ENCODE results near the gene PAFAH1B2. TPM values are rescaled to one million over a fixed set of nuclear protein-coding genes. Genes with fewer than 3 reads are reported as not detected.
"Not testable (repeated sequence)": the region's sequence is repeated elsewhere in the genome, so short reads cannot be mapped to it uniquely, and the experiment has no call there.

Gene PAFAH1B2
- total RNA-seq, 1 donor from 2014 or later, result 98.6 TPM

- Mint-ChIP-seq H3K9me3 (no peaks in the 10 kb centered on the region), H3K4me3 (no peak overlapping the region), H3K4me1 (peaks cover 2% of the 10 kb centered on the region), H3K27ac (no peak overlapping the region), H3K36me3 (no peaks in the 10 kb centered on the region), H3K27me3 (ENCODE audit: low read depth) (no peaks in the 10 kb centered on the region)
- no peak for TF ChIP-seq CTCF (IDR thresholded peaks at IDR 0.05; ENCODE audit: unreplicated experiment)
- no peak for DNase-seq (ENCODE audit: low spot score in 2 of 2, unreplicated experiment in 2 of 2)
Observed at GRCh38 chr11:117110294-117110950, 33.7 kb upstream of the PAFAH1B2 start.

- not testable (repeated sequence) for DNase-seq (ENCODE audit: low spot score in 2 of 2, unreplicated experiment in 2 of 2); H3K9me3 Mint-ChIP-seq; H3K27me3 Mint-ChIP-seq (ENCODE audit: low read depth); H3K27ac Mint-ChIP-seq; H3K4me3 Mint-ChIP-seq; H3K4me1 Mint-ChIP-seq; H3K36me3 Mint-ChIP-seq
Observed at GRCh38 chr11:117112497-117112896, 31.6 kb upstream of the PAFAH1B2 start.

GRCh38 chr11:117112939-117113338, 31.1 kb upstream of the PAFAH1B2 start:
- not testable (repeated sequence) for H3K36me3 Mint-ChIP-seq; H3K27me3 Mint-ChIP-seq (ENCODE audit: low read depth); DNase-seq (ENCODE audit: low spot score in 2 of 2, unreplicated experiment in 2 of 2); H3K9me3 Mint-ChIP-seq; H3K4me1 Mint-ChIP-seq; H3K4me3 Mint-ChIP-seq; H3K27ac Mint-ChIP-seq

GRCh38 chr11:117117681-117118080, 26.4 kb upstream of the PAFAH1B2 start:
- H3K9me3 Mint-ChIP-seq, result no peaks in the 10 kb centered on the region
- no peaks in the 10 kb centered on the region for H3K36me3 Mint-ChIP-seq
- peaks cover 3% of the 10 kb centered on the region for H3K27me3 Mint-ChIP-seq (ENCODE audit: low read depth)
- H3K4me1 Mint-ChIP-seq, result no peaks in the 10 kb centered on the region
- no peak for TF ChIP-seq CTCF (IDR thresholded peaks at IDR 0.05; ENCODE audit: unreplicated experiment)
- H3K4me3 Mint-ChIP-seq, result no peak overlapping the region
- no peak overlapping the region for H3K27ac Mint-ChIP-seq
- DNase-seq (ENCODE audit: low spot score in 2 of 2, unreplicated experiment in 2 of 2), result no peak

- H3K27me3 Mint-ChIP-seq (ENCODE audit: low read depth), result peaks cover 27% of the 10 kb centered on the region
- H3K36me3 Mint-ChIP-seq, result no peaks in the 10 kb centered on the region
- H3K4me1 Mint-ChIP-seq, result no peaks in the 10 kb centered on the region
- H3K9me3 Mint-ChIP-seq, result no peaks in the 10 kb centered on the region
- TF ChIP-seq CTCF (IDR thresholded peaks at IDR 0.05; ENCODE audit: unreplicated experiment), result no peak
- no peak for DNase-seq (ENCODE audit: low spot score in 2 of 2, unreplicated experiment in 2 of 2)
- H3K4me3 Mint-ChIP-seq, result no peak overlapping the region
- H3K27ac Mint-ChIP-seq, result no peak overlapping the region
Observed at GRCh38 chr11:117121176-117121575, 22.9 kb upstream of the PAFAH1B2 start.

GRCh38 chr11:117122556-117122955, 21.5 kb upstream of the PAFAH1B2 start:
- Mint-ChIP-seq H3K9me3 (no peaks in the 10 kb centered on the region), H3K27ac (no peak overlapping the region), H3K4me3 (no peak overlapping the region), H3K4me1 (no peaks in the 10 kb centered on the region), H3K27me3 (ENCODE audit: low read depth) (peaks cover 41% of the 10 kb centered on the region), H3K36me3 (no peaks in the 10 kb centered on the region)
- no peak for DNase-seq (ENCODE audit: low spot score in 2 of 2, unreplicated experiment in 2 of 2)
- TF ChIP-seq CTCF (IDR thresholded peaks at IDR 0.05; ENCODE audit: unreplicated experiment), result no peak
